ENCODE data around the gene DDIT3. TPM values are rescaled to one million over a fixed set of nuclear protein-coding genes. Genes with fewer than 3 reads are reported as not detected.

DDIT3 gene
- total and polyA plus RNA-seq, 2 of the 13 experiments (the other 11 are each of a cell fraction or from before 2014, with no cell fraction given), result 27.5 to 48.7 TPM

- Histone ChIP-seq H3K9ac (ENCODE audit: insufficient read depth, low read depth, low read length) (peak overlapping the region; percentile 100), H4K20me1 (ENCODE audit: insufficient read depth, low read length) (peaks cover 35% of the 10 kb centered on the region), H3K4me3 (replicated peaks in 1 of 3; ENCODE audit: insufficient read depth in 1 of 3, low read depth in 2 of 3, low read length in 3 of 3) (peak overlapping the region; percentile 70 to 99 (median 97)), H3K4me2 (ENCODE audit: low read depth, low read length) (peak overlapping the region; percentile 85), H3K27ac (ENCODE audit: extremely low read length, insufficient read depth, low read length) (peak overlapping the region; percentile 97), H3K79me2 (ENCODE audit: insufficient read depth, low read length) (peaks cover 36% of the 10 kb centered on the region), H3K36me3 (replicated peaks in 1 of 2; ENCODE audit: control insufficient read depth in 1 of 2, insufficient read depth in 2 of 2, low read length in 2 of 2) (peaks cover 17 to 35% of the 10 kb centered on the region in 2 experiments), H3K4me1 (ENCODE audit: insufficient read depth, low read length) (peaks cover 37% of the 10 kb centered on the region), H3K27me3 (ENCODE audit: control insufficient read depth in 1 of 2, insufficient read depth in 2 of 2, low read length in 2 of 2) (no peaks in the 10 kb centered on the region; a peak in 1 of 5 replicates), H3K9me3 (ENCODE audit: low read length) (no peaks in the 10 kb centered on the region), H2AFZ (ENCODE audit: low read length) (no peak overlapping the region)
- no TSS peak for BruUV-seq (replicated peaks)
- intact Hi-C loops (cut with micrococcal nuclease; ENCODE audit: unreplicated experiment) (no loop called here), in situ Hi-C loops (cut with HindIII; ENCODE audit: extremely low pct_ligation_motif_present, low pct_unique_long_range_greater_than_20kb) (no loop called here)
- peak; percentile 42 for FAIRE-seq
- peak; percentile 60 for DNase-seq (ENCODE audit: low spot score)
- WGBS (ENCODE audit: low lambda C conversion rate), result 23% methylated on average over 5 of the region's 7 CpGs
- ChIA-PET CTCF (ENCODE audit: low intra/inter-chr PET ratio, low total read pairs) (no interaction called here), POLR2A (interaction anchor here (0.7 to 7.8 kb wide), 22 partner anchors 9 to 289 kb away, joined by 3 to 90 read pairs (median 8); partner anchors contain the start of genes ARHGEF25, DCTN2, GLI1 and INHBE)
- ATAC-seq, result peak; percentile 16
- TF ChIP-seq ARID3A (IDR thresholded peaks at IDR 0.05; ENCODE audit: low read depth, low read length) (no peak), POLR2G (IDR thresholded peaks at IDR 0.05; ENCODE audit: low read depth, low read length) (peak; percentile 7; the same call in 1 of the 2 replicates), ZSCAN29 (CRISPR knock-in tag; conservative IDR thresholded peaks at IDR 0.05) (no peak), ZNF33B (CRISPR knock-in tag; IDR thresholded peaks at IDR 0.05) (0 out of 2 replicates have a peak, but pooled peaks have one; percentile 17), ZSCAN31 (CRISPR knock-in tag; IDR thresholded peaks at IDR 0.05; ENCODE audit: low read depth) (0 out of 2 replicates have a peak, but pooled peaks have one; percentile 34), POGK (CRISPR knock-in tag; conservative IDR thresholded peaks at IDR 0.05) (0 out of 2 replicates have a peak, but pooled peaks have one; percentile 4), BORCS8-MEF2B (CRISPR knock-in tag; IDR thresholded peaks at IDR 0.05) (0 out of 2 replicates have a peak, but pooled peaks have one; percentile 3), NAIF1 (CRISPR knock-in tag; IDR thresholded peaks at IDR 0.05; ENCODE audit: borderline replicate concordance) (0 out of 2 replicates have a peak, but pooled peaks have one; percentile 0), ZNF841 (CRISPR knock-in tag; IDR thresholded peaks at IDR 0.05; ENCODE audit: borderline replicate concordance) (no peak), CEBPG (CRISPR knock-in tag; IDR thresholded peaks at IDR 0.05) (peak; percentile 74), NONO (IDR thresholded peaks at IDR 0.05) (no peak), NONO (CRISPR knock-in tag; conservative IDR thresholded peaks at IDR 0.05) (0 out of 2 replicates have a peak, but pooled peaks have one; percentile 17), ZBTB14 (CRISPR knock-in tag; IDR thresholded peaks at IDR 0.05) (no peak), ZNF670 (CRISPR knock-in tag; IDR thresholded peaks at IDR 0.05; ENCODE audit: borderline replicate concordance) (0 out of 2 replicates have a peak, but pooled peaks have one; percentile 54), GZF1 (CRISPR knock-in tag; IDR thresholded peaks at IDR 0.05) (0 out of 2 replicates have a peak, but pooled peaks have one; percentile 11), ZNF781 (CRISPR knock-in tag; IDR thresholded peaks at IDR 0.05; ENCODE audit: borderline replicate concordance, not compliant biosample characterization) (peak; percentile 5), ZNF558 (CRISPR knock-in tag; IDR thresholded peaks at IDR 0.05; ENCODE audit: borderline replicate concordance) (0 out of 2 replicates have a peak, but pooled peaks have one; percentile 6), PHF20 (CRISPR knock-in tag; IDR thresholded peaks at IDR 0.05) (0 out of 2 replicates have a peak, but pooled peaks have one; percentile 5)
Measured at GRCh38 chr12:57518920-57519795, 1.2 kb downstream of the DDIT3 start.

Data from HepG2 (cell line).